NCI-H446 treated with DMSO at 0.1 percent for 48 hours (cell line): ENCODE results near the gene DHCR24.
"Not testable (repeated sequence)": the region's sequence is repeated elsewhere in the genome, so short reads cannot be mapped to it uniquely, and the experiment has no call there.

Source experiments
- DNase-seq: peaks from one replicate; lab custom pipeline; 2025; lab: John Stamatoyannopoulos, UW

DHCR24 gene, protein sequence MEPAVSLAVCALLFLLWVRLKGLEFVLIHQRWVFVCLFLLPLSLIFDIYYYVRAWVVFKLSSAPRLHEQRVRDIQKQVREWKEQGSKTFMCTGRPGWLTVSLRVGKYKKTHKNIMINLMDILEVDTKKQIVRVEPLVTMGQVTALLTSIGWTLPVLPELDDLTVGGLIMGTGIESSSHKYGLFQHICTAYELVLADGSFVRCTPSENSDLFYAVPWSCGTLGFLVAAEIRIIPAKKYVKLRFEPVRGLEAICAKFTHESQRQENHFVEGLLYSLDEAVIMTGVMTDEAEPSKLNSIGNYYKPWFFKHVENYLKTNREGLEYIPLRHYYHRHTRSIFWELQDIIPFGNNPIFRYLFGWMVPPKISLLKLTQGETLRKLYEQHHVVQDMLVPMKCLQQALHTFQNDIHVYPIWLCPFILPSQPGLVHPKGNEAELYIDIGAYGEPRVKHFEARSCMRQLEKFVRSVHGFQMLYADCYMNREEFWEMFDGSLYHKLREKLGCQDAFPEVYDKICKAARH

DNA sequence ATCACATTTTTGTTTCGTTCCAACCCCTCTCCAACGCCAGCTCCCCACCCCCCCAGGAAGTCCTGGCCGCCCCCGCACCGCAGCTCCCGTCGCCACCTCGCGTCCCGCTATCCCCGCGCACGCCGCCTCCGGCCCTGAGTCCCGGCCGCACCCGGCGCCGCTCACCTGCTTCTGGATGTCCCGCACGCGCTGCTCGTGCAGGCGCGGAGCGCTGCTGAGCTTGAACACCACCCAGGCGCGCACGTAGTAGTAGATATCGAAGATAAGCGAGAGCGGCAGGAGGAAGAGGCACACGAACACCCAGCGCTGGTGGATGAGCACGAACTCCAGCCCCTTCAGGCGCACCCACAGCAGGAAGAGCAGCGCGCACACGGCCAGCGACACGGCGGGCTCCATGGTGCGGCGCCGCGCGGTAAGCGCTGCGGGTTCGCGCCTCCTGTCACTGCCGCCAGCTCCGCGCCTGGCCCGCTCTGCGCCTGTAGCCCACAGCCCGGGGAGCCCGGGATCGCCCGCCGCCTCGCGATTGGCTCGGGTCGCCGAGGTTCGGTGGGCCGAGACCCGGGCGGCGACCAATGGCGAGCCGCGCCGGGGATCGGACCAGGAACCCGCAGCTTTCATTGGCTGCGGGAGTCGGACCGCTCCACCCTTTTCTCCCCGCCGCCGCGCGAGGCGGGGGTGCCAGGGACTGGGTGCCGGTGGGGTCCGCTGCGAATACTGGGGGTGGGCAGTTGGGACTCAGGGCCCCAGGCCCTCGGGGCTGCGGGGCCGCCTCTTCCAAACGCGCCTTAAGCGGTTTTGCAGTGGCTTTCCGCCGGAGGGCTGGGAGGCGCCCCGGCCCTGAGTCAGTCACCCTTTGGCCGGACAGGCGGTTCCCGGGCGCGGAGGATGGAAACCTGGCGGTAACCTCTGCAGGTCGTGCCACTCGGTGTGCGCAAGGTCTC lies at the start of gene DHCR24:
TSS of gene DHCR24 (minus strand) at position 472 of the 941 bp plus-strand sequence. CDS start at position 396, 76 bp downstream.
- DNase-seq, result peak; percentile 82

DNA sequence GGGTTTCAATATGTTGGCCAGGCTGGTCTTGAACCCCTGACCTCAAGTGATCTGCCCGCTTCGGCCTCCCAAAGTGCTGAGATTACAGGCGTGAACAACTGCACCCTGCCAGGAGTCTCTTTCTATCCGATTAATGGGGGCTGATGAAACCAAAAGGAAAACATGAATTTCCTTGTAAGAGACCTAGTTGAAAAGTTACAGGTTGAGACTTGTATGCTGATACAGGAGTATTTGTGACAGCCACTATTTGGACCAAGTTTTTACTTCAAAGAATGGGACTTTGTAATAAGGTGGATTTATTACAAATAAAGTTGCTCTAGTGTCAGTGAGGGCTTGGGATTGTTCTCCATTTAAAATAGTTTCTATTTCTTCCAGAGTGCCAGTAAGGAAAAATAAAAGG lies 49.8 kb upstream of the DHCR24 start:
- no peak for DNase-seq

DNA sequence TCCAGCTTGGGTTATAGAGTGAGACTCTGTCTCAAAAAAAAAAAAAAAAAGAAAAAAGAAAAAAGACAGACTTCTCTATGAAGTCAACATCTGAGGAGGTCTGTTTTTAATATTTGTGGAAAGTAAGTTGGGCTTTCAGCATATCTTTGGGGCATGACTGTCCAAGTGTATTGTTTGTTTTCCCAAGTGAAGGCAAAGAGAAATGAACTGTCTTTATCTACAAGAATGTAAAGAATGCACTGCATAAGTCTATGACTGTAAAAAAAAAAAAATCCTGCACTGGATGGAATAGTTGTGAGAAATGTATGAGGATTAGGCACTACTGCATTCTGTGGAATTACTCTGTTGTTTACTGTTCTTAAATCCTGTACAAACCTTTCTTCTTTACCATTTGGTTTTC lies 47.9 kb upstream of the DHCR24 start:
- DNase-seq, result no peak

DNA sequence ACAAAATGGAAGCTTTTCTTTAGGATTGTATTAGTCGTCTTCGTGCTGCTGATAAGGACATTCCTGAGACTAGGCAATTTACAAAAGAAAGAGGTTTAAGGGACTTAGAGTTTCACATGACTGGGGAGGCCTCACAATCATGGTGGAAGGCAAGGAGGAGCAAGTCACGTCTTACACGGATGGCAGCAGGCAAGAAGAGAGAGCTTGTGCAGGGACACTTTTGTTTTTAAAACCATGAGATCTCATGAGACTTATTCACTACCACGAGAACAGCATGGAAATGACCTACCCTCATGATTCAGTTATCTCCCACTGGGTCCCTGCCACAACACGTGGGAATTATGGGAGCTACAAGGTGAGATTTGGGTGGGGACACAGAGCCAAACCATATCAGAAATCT lies 47.1 kb upstream of the DHCR24 start:
- not testable (repeated sequence) for DNase-seq

DNA sequence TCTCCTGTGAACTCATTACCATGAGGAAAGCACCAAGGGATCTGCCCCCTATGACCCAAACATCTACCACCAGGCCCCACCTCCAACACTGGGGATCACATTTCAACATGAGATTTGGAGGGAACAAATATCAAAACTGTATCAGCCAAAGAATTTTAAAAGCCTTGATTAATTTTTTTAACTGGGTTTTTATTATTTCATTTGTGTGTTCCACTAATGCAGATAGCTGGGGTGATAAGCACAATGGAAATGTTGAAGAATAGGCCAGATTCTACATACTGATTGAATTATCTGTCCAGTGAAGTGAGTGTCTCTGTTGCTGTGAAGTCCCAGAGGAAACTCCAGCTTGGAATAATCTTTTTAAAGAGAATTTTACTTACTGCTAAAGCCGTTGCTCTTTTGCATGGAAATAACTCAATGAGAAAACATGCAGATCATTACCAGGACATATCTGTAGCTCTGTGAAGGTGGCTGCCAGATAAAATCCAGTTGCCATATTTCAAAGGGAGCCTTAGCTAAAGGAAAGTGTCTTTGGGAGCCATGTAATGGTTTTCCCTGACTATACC lies 44.4 kb upstream of the DHCR24 start:
- no peak for DNase-seq

DNA sequence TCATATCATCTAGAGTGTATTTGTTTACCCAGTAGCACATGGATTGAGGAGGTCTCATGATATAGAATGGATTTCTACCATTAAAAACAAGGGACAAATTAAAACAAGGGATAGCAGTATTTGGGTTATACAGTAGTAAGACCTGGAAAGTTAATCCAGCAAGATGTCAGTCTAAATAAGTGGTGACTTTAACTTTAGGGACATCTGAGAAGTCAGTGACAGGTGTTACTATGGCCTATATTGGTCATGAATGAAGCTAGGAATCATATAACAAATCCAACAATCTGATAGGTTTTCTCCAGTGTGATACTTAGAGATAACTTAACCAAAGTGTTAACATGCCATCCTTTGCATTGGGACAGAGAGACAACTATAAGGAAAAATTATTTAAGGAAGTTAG lies 42.7 kb upstream of the DHCR24 start:
- DNase-seq, result no peak

DNA sequence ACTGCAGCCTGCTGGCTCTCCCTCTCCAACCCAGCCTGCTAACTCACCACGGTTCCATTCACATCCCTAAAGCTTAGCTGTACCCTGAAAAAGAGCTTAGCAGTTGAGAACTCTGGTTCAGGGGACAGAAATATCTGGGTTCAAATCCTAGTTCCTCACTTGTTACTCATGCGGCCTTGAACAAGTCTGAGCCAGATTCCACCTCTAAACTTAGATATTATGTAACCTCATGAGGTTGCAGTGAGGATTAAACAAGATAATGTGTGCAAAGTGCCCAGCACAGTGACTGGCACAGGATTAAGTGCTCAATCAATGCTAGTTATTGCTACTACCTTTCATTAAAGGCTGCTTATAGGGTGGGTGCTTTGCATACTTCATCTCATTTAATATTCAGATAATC lies 41.3 kb upstream of the DHCR24 start:
- no peak for DNase-seq

DNA sequence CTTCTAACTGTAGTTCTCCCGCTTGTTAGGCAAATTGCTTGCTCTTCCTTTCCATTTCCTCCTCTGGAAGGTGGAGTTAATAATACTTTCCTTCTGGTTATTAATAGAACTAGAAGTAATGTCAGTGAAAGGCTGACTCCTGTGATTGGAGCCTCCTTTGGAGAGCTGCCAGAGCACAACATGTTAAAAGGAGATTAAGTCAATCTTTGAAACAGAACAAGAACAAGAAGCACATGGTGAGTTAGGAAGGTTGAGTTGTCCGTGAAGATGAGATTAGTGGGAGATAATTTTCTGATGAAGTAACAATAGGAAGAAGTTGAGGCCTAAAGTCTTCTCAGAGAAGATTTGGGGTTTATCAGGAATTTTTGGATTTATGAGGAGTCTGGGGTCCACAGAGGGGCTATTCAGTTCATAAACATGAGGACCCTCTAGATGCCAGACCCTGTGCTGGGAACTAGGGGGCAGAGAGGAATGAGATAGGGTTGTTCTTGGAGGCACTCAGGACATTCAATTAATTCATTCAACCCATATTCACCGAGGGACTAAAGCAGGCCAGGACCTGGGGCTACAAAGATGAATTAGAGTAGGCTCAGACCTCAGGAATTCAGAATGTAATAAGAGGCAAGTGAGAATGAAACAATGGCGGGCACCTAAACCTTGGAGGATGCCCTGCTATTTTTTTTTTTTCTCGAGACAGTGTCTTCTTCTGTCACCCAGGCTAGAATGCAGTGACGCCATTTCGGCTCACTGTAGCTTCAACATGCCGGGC lies 40.7 kb upstream of the DHCR24 start:
- DNase-seq, result no peak

DNA sequence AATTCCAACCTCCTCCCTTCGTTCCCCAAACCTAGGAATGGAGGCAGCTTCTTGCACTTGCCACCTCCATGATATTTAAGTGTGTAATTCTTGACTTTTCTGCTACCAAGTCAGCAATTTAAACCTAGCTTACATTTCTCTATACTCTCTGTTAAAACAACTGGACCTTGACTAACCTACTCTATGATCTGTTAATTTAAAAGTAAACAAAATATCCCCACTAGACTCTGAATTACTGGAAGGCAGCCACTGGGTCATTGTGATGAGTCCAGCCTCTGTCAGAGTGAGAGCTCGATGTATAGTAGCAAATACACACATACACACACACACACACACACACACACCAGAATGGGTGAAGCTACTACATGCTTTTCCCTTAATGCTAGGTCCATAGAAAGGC lies 40.0 kb upstream of the DHCR24 start:
- DNase-seq, result peak; percentile 9

DNA sequence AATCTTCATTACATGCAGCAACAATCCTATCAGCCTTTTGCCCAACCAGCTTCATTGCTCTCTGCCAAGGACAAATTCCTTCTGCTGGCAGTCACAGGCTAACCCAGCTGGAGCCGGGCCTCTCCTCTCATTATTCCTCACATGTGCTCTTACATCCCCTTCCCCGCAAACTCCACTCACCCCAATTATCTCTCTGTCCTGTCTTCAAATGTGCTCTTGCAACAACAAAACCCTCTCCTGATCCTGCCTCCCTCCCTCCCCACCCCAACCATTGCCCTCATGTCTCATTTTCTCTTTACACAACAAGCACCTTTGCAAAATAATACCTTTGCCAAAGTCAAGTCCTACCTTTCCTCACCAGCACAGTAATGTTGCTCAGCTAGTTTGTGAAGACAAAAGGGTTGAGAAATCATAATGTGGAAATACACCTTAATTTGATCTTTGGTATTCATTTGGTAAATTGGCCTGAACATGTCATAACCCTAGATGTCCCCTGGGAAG lies 36.0 kb upstream of the DHCR24 start:
- DNase-seq, result no peak

DNA sequence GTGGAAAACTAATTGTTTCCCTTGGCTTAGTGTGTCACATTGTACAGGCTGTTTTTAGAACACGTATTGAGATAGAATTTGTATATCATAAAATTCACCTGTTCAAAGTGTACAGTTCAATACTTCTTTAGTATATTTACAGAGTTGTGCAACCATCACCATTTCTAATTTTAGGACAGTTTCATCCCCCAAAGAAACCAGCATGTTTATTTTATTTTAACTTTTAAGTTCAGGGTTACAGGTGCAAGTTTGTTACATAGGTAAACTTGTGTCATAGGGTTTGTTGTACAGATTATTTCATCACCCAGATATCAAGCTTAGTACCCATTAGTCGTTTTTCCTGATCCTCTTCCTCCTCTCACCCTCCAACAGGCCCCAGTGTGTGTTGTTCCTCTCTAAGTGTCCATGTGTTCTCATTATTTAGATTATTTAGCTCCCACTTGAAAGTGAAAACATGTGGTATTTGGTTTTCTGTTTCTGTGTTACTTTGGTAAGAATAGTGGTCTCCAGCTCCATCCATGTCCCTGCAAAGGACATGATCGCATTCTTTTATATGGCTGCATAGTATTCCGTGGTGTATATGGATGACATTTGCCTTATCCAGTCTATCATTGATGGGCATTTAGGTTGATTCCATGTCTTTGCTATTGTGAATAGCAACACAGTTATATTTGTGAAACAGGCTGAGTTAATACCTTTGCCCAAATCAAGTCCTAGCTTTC lies 35.2 kb upstream of the DHCR24 start:
- no peak for DNase-seq

DNA sequence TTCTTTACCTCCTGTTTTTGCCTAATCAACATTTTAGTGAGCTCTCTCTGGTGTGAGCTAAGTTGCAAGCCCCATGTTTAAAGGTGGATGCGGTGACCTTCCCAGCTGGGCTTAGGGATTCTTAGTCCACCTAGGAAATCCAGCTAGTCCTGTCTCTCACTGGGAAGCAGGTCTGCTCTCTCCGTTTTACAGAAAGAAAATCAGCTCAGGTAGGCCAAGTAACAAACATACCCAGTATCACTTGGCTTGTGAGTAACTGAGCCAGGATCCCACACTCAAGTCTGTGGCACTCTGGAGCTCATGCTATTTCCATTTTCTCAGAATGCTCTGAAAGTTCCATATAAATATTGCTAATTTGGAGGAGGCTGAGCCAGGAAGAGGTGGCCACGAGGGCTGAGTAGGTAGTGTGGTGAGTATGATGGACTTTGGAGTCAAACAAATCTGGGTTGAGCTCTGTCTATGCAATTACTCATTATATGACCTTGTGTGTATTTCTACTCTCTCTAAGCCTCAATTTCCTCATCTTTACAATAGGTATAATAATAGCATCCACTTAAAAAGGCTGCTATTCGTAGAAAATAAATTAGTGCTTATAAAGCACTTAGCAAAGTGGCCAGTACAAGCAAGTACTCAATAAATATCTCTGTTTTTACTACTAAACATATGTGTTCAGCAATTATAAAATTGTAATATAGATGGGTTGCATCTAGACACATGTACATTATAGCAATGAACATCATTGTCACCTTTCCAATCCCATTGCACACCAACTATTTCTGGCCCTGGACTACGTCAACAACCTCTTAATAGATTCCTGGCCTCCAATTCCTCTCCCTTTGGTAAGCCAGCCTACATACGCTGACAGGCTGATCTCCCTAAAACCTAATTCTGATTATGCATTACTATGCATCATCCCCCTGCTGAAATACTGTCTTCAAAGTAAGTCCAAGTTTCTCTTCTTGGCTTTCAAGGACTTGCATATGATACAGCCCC lies 32.7 kb upstream of the DHCR24 start:
- DNase-seq, result no peak

DNA sequence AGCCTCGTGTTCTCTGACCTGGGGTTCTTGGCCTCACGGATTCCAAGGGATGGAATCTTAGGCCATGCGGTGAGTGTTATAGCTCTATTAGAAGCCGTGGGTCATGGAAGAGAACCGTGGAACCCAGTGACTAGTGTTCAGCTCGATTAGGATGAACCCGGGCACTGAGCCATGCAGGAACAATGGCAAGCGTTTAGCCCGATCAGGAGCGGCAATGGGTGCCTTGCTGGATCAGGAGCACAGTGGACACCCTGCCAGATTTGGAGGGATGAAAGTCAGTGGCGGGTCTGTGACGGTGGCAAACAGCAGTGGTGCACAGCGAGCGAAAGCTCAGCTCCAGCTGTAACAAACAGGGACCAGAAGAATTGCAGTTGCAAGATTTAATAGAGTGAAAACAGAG lies 24.1 kb upstream of the DHCR24 start:
- DNase-seq, result not testable (repeated sequence)

DNA sequence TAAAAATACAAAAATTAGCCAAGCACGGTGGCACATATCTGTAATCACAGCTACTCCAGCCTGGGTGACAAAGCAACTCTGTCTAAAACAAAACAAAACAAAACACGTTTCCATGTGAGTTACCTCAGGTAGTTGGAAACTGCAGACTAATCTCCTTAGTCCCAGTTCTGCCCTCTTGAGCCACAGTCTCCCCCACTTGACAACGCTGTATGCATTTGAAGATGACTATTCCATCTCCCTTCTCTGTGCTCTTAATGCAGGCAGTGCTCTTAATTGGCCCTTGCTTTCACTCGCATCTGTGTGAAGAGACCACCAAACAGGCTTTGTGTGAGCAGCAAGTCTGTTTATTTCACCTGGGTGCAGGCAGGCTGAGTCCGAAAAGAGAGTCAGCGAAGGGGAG lies 19.6 kb upstream of the DHCR24 start:
- DNase-seq, result no peak

DNA sequence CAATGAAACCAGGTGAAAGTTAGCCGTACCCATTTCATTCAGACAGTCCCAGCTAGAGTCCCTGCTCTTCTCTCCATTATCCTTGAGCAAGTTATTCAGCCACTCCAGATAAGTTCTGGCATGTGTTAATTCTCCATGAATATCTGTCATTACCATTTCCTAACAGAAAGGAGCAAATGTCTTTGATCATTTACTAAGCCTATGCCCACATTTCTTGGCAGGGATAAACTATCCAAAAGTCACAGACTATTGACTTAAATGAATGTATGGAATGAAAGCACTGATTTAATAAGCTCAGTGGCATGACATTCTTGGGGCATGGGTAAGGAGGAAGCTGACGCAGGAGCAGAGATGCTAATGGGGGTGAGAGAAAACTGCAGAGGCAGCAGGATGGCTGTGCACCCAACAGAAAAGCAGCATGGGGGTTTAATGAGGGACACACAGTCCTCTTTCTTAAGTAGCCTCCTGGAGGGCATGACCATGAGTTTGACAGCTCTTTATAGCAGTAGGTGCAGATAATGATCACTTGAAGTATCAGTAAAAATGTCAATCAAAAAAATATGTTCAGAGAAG lies 17.6 kb upstream of the DHCR24 start:
- no peak for DNase-seq

DNA sequence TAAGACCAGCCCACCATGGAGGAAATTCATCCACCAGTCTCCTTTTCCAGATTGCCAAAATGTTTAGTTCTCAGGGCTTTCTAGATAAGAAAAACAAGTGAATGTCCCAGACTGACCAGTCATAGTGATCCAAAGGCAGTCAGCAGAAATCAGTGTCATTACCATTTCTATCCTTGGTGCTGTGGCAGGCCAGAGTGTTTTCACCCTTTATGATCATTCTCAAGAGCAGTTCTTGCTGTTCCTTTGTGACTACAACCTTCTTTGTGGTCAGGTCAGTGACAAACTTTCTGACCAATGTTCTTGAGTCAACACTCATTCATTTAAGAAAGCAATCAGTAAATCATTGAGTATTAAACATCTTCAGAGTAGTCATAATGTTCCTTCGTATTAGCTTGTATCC lies 7.3 kb upstream of the DHCR24 start:
- no peak for DNase-seq

DNA sequence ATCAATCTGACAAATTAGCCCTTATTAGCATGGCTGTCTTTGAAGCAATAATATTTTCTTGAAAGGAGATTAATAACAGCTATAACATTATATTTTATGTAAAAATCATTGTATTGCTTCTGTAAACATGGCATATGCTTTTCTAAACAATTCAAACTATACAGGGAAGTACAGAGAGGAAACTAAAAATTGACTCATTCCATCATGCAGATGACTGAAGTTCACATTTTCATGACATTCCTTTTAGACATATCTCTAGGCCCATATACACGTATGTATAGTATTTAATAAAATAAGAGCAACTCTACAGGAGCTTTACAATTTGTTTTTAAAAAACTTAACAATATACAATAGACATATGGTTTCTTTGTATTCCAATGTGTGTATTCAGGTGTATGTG lies 5.6 kb upstream of the DHCR24 start:
- DNase-seq, result no peak

DNA sequence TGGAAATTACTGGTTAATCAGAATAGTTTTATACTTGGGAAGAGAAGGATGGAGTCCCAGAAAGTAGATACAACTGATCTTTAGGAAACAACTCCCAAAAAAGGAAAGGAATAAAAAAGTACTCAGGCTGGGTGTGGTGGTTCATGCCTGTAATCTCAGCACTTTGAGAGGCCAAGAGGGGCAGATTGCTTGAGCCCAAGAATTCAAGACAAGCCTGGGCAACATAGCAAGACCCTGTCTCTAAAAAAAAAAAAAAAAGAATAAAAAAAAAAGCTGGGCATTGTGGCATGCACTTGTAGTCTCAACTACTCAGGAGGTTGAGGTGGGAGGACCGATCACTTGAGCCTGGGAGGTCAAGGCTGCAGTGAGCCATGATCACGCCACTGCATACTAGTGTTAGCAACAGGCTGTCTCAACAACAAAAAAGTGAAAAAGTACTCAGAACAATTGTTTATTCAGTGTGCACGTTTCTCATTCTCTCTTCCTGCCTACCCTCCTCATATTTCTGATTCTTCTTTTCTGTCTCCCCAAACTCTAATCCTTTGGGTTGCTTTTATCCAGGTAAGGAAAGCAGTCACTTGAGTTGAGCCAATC lies 2.2 kb upstream of the DHCR24 start:
- no peak for DNase-seq
